ENCODE data around the gene RASSF1.

The RASSF1 gene

DNA sequence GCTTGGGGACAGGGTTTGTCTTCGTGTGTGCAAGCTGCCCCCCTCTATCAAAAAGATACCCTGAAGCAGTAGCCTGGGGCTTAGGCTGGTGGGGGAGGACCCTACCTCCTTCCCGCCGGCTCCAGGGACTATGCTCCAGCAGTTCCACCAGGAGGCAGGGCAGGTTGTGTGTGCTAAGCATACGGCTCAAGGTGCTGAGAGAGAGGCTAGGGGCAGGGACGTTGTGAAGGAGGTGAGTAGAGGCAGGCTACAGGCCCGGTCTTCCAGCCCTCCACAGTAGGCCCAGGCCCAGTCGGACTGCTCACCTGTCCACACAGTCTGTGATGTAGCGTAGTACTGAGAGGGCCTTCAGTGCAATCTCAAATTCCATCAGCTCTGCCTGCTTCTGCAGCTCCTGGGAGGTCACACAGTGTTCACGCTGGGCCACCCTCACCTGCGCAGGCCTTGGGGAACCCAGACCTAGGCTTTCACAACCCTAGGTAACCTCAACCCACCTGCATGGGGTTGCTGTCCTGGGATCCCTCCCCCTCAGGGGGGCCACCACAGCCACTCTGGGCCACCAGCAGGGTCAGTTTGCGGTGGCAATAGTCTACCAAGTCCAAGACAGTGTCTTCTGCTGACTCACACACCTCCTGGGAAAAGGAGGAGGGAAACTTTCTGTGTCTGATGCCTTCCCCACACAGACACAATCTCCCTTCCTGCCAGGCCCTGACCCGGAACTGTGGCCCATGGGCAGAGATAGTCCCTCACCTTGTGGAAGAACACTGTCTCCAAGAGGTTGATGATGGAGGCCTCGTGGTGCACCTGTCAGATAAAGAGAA is 2.4 kb upstream of the RASSF1 start:
- no peak for DNase-seq (ENCODE audit: low read depth)

GRCh38 chr3:50341996-50342650 is 1.5 kb upstream of the RASSF1 start:
- no peak for DNase-seq (ENCODE audit: low read depth)

DNA sequence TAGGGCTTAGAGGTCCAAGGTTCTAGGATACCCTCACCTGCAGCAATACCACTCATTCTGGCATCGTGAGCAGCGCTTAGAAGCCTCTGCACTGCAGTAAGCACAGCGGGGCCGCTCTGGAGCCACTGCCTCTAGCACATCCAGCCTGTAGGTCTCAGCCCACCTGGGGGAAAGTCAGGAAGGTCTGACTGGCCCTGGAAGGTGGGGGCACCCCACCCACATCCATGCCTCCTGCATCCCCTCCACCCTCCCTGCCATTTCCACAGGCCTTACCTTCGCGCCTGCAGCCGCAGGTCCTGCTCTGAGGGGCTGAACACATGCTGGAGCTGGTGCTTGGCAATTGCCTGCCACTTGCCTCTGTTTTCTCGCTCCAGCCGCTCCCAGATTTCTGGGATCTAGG is 901 bp upstream of the RASSF1 start:
- DNase-seq (ENCODE audit: low read depth): no peak

DNA sequence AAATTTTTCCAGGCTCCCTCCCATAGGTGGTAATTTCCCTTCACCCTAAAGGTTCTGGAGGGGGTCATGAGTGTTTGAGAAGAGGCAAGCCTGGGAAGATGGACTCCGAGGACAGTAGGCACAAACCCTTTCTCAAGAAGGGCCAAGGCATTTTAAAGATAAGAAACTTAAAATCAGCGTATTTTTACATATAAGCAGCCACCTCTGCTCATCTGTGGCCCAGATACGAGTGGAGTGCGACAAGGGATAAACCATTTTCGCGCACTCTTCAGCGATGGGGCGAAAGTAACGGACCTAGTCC is 539 bp downstream of the RASSF1 start:
- no peak for DNase-seq (ENCODE audit: low read depth)

DNA sequence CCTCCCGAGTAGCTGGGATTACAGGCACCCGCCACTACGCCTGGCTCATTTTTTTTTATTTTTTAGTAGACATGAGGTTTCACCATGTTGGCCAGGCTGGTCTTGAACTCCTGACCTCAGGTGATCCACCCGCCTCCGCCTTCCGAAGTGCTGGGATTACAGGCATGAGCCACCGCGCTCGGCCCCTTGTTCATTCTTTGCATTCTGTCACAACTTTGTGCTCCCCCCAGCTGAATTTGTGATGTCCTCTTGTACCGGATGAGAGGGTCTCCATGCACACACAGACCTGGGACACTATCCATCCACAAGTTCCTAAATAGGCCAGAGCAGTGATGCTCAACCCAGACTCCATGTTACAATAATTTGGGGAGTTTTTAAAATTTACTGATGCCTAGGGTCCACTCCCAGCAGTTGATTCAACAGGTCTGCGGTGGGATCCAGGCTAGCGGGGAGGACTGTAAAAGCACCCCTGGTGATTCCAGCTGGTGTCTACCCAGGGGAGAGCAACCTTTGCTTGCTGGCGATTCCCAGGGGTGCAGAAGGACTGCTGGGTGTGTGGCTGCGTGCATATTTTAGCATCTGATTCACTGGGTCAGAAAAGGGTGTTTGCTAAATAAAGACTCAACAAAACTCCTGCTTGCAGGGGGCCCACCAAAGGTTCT is 1.0 kb downstream of the RASSF1 start:
- no peak for DNase-seq (ENCODE audit: low read depth)

DNA sequence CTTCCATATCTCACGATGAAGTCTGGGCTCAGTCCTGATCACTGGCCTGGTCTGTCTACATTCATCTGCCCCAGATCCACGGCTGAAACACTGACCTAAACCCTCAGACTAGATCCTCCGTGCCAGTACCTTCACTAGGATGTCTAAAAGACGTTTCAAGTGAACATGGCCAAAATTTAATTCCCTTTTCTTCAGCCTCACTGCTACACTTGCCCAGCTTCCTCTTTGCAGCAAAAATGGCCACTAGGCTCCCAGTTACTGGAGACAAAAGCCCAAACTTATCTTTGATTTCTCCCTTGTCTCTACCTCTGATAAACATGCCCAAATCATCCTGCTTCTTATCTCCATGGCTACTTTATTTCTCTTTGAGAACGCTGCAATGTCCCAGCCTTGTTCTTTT is 1.7 kb downstream of the RASSF1 start:
- DNase-seq (ENCODE audit: low read depth): no peak

DNA sequence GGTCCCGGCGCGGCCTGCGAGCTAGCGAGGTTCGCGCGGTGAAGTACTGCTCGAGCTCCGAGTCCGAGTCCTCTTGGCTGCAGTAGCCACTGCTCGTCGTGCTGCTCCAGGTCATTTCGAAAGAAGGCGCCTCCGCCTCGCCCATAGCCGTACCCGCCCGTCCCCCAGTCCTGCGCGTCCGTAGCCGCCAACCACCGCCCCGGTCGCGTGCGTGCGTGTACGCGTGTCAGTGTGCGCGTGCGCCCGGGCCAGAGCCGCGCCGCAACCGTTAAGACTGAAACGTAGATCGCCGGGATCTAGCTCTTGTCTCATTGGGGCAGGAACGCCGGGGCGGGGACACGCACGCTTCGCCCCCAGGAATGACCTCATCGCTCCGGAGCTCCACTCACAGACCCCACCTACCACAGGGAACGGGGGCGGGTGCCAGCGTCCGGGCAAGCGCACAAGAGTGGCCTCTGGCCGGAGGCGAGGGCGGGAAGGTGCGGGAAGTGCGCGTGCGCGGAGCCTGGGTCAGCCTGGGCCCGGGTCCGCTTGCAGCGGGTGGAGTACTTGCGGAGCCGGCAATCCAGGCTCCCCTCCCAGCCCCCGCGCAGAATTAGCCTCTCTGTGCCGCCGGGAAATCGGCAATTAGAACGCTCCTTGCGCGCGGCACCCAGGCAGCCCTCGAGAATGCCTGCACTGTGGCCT is 3.3 kb downstream of the RASSF1 start:
- peak; percentile 97 for DNase-seq (ENCODE audit: low read depth)

DNA sequence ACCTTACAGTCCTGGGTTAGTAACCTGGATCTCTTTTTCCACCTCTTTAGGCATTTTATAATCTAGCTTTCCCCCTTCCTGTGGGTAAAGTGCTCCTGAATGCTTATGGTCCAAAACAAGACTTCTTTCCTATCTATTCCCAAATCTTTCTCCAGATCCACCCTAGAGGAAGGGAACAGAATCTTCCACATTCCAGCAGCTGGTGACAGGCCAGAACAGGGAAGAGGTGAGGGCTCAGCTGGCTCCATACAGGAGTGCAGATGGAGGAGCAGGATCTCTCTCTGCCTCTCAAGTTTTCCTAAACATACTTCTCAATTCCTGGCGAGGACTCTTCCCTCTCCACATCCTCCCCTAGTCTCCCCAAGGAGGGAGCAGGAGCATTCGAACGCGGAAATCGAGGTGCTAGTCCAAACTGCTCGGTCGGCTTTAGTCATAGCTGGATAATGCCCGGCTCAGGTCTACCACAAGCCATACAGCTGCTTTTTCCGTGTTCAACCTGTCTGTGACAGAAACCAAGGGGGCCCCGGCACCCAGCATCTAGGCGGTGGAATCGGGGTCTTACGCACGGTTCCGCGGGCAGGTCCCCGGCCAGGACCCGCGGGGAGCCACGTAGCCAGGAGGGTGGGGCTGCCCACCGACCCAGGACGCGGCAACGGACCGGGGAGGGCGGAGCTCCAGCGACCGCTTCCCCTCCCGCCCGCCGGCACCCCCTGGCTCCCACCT is 4.0 kb downstream of the RASSF1 start:
- no peak for DNase-seq (ENCODE audit: low read depth)

DNA sequence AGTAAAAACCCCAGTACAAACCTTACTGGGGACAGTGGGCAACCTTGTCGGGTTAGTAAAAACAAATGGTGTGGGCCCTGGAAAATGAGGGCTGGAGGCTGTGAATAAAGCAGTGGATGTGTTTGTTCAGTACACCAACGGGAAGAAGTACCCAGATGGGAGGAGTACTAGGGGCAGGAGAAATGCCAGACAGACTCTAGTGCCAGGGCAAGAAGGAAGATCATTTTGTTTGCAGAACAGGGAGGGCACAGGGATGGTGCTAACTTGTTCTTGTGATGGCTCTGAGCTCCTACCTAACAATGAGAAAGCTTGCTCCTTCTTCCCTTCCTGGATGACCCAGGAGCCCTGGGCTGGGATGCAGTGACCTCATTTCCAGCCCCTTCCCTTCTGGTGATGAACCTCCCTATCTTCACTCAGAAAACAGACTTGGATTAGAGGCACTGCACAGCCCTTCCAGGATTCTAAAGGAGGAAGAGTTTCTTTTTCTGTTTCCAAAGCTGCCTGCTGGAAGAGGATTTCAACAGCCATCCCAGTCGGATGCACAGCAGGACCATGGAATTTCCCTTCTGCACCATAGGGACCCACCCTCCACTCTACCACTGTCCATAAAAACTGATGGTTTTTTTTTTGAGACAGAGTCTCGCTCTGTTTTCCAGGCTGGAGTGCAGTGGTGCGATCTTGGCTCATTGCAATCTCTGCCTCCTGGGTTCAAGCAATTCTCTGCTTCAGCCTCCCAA is 6.1 kb downstream of the RASSF1 start:
- DNase-seq (ENCODE audit: low read depth): no peak

- no peak for DNase-seq (ENCODE audit: low read depth)
Observed at GRCh38 chr3:50333744-50334328, 6.8 kb downstream of the RASSF1 start.

- DNase-seq (ENCODE audit: low read depth): no peak
Observed at GRCh38 chr3:50331364-50331907, 9.2 kb downstream of the RASSF1 start.

DNA sequence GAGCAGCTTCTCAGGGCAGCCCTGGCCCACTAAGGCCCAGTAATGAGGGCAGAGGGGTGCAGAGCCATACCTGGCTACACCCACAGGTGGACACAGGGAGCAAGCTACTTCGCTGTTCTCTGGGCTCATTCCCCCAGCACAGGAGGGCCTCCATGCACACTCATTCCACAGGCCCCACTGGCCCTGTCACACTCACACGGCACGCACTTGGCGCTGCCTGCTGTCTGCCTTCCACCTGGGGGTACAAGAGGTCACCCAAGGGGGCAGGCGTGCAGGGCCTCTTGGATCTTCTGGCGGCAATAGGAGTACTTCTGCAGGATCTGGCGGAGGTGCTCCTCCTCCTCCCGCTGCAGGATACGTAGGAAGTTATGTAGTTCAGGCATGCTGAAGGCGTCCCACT is 10.3 kb downstream of the RASSF1 start:
- no peak for DNase-seq (ENCODE audit: low read depth)

DNA sequence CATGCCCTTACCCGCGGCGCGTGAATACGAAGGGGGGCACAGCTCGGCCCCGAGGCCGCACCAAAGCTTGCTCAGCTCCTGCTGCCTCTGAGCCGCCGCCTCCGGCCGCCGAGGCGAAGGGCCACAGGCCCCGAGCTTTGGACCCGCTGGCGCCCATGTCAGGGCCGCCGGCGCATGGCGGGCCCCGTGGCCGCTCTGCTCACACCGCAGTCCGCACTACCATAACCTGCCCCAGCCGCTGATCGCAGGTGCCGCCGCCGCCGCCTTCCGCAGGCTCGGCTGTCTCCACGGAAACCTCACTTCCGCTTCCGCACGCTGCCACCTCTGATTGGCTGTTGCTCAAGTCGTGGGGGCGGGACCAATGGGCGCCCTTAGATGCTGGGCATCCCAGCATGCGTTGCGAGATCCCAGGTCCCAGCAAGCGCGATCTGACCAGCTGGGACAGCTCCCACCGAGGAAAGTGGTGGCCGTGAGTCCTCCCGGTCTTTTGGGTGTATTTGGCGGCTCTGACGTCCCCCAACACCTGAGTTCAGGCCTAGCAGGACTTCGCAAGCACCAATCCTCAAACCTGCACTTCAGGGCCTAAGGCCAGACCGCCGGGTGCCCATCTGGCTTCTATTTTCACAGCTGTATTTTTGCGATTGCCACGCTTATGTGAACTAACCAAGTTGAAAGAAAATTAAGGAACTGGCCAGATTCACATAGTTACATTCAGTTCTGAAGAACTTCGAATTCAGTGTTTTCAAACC is 12.5 kb downstream of the RASSF1 start, which contains the start of gene TUSC2:
TSS of gene TUSC2 (minus strand) at position 281 of the 749 bp plus-strand sequence. CDS start at position 157, 124 bp downstream.
- DNase-seq (ENCODE audit: low read depth): peak; percentile 82

GRCh38 chr3:50327129-50327528 is 13.5 kb downstream of the RASSF1 start:
- no peak for DNase-seq (ENCODE audit: low read depth)

DNA sequence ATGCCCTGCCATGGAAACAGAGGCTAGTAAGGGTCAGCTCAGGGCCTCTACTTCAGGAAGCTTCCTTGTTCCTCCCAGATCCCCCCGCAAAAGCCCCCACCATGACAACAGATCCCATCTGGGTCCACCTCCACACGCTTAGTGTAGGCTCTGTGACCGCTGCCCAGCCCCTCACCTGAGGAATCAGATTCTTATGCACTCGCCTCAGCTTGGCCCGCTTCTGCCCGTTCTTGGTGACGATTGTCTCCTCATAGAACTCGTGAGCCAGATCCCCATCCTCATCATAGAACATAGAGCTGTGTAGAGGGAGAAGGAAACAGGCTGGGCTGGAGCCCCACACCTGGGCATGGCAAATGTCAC is 14.5 kb downstream of the RASSF1 start:
- DNase-seq (ENCODE audit: low read depth): no peak

DNA sequence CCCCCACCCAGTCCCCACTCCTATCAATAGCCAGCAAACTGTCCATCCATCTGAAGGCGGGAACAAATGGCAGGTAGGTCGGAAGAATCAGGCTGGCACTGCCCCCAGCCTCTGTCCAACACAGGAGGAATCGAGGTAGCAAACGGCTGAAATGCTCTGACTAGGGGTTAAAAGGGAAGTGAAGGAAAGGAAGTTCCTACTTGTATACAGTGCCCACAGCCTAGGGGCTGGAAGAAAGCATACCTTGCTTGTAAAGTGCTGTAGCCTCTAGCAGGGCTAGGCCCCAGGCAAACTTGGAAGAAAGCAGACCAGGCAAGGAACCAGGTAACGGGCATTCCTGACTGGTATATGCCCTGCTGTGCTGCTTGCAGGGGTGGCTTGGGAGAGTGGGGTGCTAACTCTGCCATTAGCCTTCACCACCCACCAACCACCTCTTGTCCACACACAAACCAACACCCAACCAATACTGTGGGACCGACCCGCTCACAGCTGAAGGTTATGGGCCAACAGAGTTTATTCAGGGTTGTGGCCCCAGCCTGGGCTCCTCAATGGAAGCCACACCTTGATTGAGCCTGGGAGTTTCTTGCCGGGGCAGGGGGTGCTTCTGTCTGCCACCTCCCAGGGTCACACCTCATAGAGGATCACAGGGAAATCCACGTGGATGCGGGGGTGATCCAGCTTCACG is 15.0 kb downstream of the RASSF1 start:
- DNase-seq (ENCODE audit: low read depth): no peak

- DNase-seq (ENCODE audit: low read depth): no peak
Observed at GRCh38 chr3:50325113-50325480, 15.5 kb downstream of the RASSF1 start.

DNA sequence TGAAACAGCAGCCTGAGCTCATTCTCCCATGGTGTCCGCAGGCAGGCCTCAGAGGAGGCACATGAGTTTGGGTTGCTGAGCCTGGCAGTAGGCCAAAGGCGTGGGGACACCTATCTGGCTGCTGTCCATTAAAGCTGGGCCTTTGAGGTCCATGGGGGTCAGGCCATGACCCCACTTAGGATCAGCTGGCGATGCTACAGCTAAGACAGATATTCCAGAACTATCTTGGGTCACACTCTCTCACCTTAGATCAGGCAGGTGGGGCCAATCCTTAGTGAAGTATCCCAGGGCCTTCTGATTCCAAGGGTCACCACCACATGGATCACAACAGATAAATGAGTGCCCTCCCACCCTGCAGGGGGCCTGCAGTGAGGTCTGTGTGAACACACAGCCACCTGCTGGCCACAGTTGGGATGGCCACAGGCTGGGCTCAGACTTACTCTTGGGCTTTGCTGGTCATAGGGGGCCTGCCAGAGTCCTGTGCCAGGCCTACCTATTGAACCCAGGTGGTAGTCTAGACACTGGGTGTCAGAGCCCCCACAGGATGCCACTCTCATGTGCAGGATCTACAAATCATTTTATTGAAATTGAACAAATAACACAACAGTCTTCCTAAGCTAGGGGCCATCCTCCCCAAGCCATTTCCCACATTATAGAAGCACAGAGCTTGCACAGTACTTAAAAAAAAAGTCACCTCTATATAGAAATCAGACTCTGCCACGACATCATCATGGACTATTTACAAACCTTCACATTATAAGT is 16.1 kb downstream of the RASSF1 start:
- DNase-seq (ENCODE audit: low read depth): no peak
